ENCODE data around the gene STK32B.

STK32B gene

GRCh38 chr4:5081441-5081999 is 30.2 kb downstream of the STK32B start:
- H3K4me3 ChIP-seq (replicated peaks; ENCODE audit: low read depth, low read length) = no peak overlapping the region
- DNase-seq (ENCODE audit: low read depth) = no peak
- TF ChIP-seq CTCF (IDR thresholded peaks at IDR 0.05; ENCODE audit: low read length, missing control alignments) = no peak

GRCh38 chr4:5082376-5082775 is 31.1 kb downstream of the STK32B start:
- no peak overlapping the region for H3K4me3 ChIP-seq (replicated peaks; ENCODE audit: low read depth, low read length)
- TF ChIP-seq CTCF (IDR thresholded peaks at IDR 0.05; ENCODE audit: low read length, missing control alignments) = no peak
- DNase-seq (ENCODE audit: low read depth) = no peak

GRCh38 chr4:5084911-5085475 is 33.7 kb downstream of the STK32B start:
- no peak overlapping the region for H3K4me3 ChIP-seq (replicated peaks; ENCODE audit: low read depth, low read length)
- no peak for TF ChIP-seq CTCF (IDR thresholded peaks at IDR 0.05; ENCODE audit: low read length, missing control alignments)

GRCh38 chr4:5086535-5086934 is 35.3 kb downstream of the STK32B start:
- no peak for DNase-seq (ENCODE audit: low read depth)
- TF ChIP-seq CTCF (IDR thresholded peaks at IDR 0.05; ENCODE audit: low read length, missing control alignments) = no peak
- no peak overlapping the region for H3K4me3 ChIP-seq (replicated peaks; ENCODE audit: low read depth, low read length)

More at GRCh38 chr4:5084911-5085475, 33.7 kb downstream of the STK32B start:
- no peak for DNase-seq (ENCODE audit: low read depth)

- no peak for TF ChIP-seq CTCF (IDR thresholded peaks at IDR 0.05; ENCODE audit: low read length, missing control alignments)
- no peak for DNase-seq (ENCODE audit: low read depth)
- no peak overlapping the region for H3K4me3 ChIP-seq (replicated peaks; ENCODE audit: low read depth, low read length)
Measured at GRCh38 chr4:5096261-5096660, 45.0 kb downstream of the STK32B start.

GRCh38 chr4:5098176-5098575 is 46.9 kb downstream of the STK32B start:
- no peak overlapping the region for H3K4me3 ChIP-seq (replicated peaks; ENCODE audit: low read depth, low read length)
- TF ChIP-seq CTCF (IDR thresholded peaks at IDR 0.05; ENCODE audit: low read length, missing control alignments) = no peak
- no peak for DNase-seq (ENCODE audit: low read depth)

- no peak for DNase-seq (ENCODE audit: low read depth)
- H3K4me3 ChIP-seq (replicated peaks; ENCODE audit: low read depth, low read length) = no peak overlapping the region
- no peak for TF ChIP-seq CTCF (IDR thresholded peaks at IDR 0.05; ENCODE audit: low read length, missing control alignments)
Measured at GRCh38 chr4:5100336-5100735, 49.1 kb downstream of the STK32B start.
